Stimulated activated CD8-positive, alpha-beta memory T cell treated with anti-CD3 and anti-CD28 coated beads, Interleukin-12 subunit alpha, Interleukin-12 subunit beta, amount 100 ng/mL, for 4 hours (primary cell): Measurements from ENCODE around the gene PBLD.
"Not testable (repeated sequence)": the region's sequence is repeated elsewhere in the genome, so short reads cannot be mapped to it uniquely, and the experiment has no call there.

Source experiments
- DNase-seq: peaks from one replicate; pipeline ENCODE4 v3.0.0-alpha.2; 2020; ENCODE audit warnings: low read depth

The PBLD gene

DNA sequence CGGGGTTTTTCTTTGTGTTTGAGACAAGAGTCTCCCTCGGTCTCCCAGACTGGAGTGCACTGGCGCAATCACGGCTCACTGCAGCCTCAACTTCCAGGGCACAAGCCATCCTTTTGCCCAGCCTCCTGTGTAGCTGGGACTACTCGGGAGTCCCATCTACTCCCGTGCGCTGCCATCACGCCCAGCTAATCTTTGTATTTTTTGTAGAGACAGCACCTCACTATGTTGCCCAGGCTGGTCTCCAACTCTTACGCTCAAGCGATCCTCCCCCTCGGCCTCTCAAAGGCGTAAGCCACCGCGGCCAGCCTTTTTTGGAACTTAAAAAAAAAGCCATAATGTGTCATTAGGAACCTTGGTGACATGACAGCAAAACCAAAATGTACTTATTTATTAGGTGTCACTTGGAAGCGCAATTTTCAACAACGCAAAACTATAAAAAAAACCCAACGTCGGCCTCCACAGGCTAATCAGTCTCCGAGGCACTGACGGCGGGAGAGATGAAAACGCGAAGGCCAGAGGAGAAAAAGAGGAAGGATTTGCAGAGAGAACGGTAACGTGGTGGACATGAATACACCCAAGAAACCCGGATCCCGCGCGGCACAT lies 1.8 kb downstream of the PBLD start:
- no peak for DNase-seq

DNA sequence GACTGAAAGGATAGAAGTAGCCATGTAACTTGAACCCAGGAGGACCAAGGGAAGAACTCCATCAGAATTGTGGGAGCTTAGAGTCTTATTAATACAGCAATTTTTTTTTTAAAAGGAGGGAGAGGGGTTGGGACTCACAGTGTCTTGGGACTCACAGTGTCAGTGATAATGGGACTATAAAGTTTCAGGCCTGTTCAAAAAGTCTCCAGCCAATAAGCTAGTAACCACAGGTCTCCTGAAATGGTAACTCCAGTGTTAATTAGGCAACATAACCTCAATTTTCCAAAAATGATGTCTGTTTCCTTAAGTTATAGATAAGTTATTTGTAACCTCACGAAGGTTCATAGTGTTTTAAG lies 3.2 kb downstream of the PBLD start:
- DNase-seq = no peak

DNA sequence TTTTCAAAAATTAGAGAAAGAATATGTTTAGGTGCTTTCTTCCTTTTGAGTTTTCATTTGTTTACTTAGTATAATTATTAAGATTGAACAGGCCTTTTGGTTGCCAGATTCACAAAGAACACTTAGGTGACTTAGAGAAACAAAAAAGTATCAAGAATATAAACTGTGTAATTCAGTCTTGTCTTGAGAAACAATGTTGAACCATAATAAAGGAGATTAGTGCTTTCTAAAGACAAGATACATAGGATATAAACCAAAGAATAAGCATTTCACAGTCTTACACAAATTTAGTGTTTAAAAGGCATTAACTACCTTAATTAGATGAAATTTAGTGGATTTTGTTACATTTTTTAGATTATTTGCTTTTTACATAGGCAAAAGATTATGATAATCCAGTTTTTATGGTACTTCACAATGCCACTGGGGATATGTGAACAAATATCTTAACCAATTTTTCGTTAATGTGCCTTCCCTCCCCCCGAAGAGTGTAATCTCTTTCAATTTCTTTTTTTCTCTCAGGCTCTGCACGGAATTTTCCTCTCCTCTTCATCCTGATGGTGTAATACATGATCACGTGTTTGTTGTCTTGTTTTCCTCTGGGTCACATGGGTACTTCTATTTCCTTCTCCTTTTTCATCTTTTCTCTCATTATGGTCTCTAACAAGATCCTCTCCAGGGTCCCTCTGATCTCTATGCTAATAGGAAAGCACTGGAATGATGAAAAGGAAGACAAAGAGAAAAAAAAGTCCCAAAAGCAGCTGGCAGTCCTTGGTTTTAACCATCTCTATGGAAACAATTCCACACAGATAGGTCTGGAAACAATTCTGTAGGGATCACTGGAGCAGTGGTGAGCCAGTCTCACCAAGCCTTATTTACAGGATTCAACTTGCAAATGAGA lies 4.6 kb downstream of the PBLD start:
- DNase-seq = no peak

DNA sequence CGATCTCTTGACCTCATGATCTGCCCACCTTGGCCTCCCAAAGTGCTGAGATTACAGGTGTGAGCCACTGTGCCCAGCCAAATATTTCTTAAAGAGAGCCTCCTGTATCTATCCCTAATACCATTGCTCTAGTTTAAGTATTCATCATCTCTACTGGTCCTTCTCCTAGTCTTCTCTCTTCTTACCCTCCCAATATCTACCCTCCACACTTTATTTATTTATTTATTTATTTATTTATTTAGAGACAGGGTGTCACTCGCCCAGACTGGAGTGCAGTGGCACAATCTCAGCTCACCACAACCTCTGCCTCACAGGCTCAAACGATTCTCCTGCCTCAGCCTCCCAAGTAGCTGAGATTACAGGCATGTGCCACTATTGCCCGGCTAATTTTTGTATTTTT lies 8.3 kb downstream of the PBLD start:
- not testable (repeated sequence) for DNase-seq

DNA sequence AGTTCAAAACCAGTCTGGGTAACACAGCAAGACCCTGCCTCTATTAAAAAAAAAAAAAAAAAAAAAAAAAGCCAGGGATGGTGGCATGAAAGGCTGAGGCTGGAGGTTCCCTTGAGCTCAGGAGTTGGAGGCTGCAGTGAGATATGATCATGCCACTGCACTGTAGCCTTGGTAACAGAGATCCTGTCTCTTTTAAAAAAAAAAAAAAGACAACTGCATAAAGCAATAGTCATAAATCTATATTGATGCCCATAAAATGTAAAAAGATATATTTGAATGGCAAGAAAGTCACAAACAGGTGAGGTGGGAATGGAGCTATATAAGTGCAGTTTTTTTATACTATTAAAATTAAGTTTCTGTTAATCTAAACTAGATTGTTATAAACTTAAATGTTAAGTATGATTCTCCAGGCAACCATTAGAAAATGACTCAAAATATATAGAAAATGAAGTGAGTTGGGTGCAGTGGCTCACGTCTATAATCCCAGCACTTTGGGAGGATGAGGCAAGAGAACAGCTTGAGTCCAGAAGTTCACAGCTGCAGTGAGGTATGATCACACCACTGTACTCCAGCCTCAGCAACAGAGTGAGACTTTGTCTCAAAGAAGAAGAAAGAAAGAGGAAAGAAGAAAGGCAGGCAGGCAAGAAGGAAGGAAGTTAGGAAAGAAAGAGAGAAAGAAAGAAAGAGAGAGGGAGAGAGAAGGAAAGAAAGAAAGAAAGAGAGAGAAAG lies 14.2 kb downstream of the PBLD start:
- DNase-seq = no peak

DNA sequence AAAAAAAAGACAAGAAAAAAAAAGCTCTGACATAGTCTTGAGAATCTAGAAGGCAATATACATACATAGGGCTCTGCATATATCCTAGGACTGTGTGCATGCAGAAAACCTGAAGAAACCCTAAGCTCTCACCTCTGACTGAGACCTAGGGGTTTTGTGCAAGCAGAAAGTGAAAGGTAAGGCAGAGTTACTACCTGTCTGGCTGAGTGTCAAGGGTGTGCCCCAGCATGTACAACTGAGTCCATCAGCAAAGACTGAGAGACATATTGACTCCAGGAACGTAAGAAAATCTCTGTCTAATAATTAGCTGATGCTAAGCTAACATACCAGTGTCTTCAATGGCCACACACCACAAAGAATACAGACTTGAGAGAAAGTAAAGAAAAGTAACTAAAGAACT lies 17.1 kb downstream of the PBLD start:
- DNase-seq = no peak

DNA sequence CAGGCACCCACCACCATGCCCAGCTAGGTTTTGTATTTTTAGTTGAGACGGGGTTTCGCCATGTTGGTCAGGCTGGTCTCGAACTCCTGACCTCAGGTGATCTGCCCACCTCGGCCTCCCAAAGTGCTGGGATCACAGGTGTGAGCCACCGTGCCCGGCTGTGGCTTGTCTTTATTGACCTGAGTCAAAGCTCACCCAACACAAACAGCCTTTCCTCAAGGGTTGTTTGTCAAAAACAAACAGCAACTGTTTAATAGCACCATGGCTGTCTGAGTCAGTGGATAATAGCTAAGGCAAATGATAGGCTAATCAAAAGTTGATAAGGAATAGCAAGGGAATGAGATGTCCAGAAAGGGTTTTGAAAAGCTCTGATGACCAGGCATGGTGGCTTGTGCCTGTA lies 17.8 kb downstream of the PBLD start:
- not testable (repeated sequence) for DNase-seq

DNA sequence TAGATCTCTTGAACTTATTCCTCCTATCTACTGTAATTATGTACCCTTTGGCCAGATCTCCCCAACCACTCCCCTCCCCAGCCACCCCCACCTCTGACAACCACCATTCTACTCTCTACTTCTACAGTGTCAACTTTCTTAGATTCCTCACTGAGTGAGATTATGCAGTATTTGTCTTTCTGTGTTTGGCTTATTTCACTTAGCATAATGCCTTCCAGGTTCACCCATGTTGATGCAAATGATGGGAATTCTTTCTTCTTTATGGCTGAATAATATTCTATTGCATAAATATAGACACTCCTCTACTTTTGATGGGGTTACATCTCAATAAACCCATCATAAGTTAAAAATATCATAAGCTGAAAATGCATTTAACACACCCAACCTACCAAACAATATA lies 22.2 kb downstream of the PBLD start:
- DNase-seq = no peak

DNA sequence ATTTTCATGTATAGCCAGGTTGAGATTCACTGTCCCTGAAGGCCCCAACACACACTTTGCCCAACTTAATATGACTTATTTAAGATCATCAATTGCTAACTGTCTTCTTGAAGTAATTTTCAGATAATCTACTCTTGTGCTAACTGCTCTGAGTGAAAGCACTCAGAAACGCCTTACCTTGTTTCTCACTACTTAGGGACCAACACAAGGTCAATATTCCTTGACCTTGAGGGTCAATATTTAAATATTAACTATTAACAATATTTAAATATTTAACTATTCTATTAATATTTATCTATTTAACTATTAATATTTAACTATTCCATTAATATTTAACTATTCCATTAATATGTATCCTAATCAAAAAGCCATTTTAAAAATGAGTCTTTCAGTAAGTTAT lies 26.9 kb downstream of the PBLD start:
- no peak for DNase-seq

DNA sequence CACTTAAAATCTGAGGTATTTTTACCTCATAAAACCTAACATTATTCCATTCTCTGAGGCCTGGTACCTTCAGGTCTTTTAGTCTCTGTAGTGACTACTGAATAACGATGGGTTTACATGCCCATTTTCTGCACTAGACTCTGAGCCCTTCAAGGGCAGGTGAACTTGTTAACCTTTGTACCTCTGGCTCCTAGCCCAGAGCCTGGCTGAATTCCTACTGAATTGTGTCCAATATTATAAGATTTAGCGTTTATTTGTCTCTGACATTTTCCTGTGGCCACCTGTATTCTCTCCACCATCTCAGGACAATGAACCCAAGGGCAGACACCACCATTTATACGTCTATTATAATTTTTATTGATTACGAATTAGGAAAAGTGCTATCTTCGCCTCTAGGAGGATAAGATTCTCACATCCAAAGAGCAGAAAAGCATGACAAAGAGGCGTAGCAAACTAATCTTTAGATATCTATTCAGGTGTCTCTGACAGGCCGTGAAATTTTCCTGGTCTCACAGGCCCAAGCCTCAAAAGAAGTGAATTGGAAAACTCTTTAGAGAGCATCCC lies 28.8 kb downstream of the PBLD start:
- no peak for DNase-seq

DNA sequence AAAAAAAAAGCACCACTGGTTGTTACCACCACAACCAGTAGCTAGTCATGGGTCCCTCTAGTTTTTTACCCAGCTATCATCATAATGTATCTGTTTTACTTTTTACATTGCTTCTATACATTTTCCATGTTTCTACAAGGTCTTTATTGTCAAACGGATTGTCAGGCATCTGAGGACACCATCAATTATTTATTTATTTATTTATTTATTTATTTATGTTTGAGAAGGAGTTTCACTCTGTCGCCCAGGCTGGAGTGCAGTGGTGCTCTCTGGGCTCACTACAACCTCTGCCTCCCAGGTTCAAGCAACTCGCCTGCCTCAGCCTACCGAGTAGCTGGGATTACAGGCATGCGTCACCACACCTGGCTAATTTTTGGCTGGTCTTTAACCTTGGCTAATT lies 29.9 kb downstream of the PBLD start:
- DNase-seq = no peak

DNA sequence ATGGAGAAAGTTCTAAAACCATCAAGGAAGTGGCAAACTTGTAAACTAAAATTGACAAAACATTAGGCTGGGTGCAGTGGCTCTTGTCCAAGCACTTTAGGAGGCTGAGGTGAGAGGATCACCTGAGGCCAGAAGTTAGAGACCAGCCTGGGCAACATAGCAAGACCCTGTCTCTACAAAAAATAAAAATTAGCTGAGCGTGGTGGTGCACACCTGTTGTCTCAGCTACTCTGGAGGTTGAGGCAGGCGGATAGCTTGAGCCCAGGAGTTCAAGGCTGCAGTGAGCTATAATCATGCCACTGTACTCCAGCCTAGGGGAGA lies 30.3 kb downstream of the PBLD start:
- DNase-seq = no peak

DNA sequence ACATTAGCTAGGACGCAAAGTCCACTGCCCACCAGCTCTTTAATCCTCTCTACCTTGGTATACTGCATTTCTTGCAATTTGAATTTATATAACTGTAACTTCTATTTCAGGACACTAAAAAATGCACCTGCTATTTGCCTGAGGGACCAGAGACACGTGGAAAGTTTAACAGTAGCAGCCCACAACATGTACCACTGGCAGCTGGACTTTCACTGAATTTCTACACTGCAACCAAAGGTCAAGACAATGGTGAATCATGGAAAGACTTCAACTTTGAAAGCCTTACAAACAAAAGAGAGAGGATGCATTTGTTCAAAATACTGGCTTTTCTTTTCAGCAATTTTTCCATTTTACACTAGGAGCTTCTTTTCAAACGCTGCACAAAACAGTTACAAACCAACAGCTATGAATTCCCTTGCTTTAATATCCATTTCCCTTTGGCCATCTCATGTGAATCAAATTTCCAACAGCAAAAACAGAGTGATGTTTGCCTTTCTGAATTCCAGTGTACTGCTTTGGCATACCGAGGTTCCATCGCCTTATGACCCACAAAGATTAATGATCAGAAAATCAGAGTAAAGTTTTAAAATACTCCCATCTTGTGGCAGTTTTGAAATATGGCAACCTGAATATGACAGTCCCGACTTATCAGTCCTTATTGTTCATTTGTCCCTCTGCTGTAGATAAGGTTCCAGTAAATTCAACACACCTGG lies 30.8 kb downstream of the PBLD start:
- DNase-seq = no peak

DNA sequence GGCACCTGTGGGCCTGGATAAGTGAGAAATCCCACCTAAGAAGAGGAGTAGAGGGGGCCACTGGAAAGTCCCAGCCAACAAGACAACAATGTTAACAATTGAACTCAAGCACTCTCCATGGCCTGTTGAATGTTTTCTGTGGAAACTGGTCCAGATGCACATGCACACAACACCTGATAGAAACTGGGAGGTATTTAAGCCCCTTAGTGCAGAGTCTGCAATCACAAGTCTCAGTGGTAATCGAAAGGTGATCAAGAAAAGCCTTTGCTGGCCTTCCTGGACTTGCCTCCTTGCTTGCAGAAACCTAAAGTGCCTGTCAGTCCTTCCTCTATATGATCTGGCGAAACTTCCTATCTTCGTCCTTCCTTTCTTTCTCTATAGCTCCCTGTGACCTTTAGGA lies 31.4 kb downstream of the PBLD start:
- DNase-seq = no peak

DNA sequence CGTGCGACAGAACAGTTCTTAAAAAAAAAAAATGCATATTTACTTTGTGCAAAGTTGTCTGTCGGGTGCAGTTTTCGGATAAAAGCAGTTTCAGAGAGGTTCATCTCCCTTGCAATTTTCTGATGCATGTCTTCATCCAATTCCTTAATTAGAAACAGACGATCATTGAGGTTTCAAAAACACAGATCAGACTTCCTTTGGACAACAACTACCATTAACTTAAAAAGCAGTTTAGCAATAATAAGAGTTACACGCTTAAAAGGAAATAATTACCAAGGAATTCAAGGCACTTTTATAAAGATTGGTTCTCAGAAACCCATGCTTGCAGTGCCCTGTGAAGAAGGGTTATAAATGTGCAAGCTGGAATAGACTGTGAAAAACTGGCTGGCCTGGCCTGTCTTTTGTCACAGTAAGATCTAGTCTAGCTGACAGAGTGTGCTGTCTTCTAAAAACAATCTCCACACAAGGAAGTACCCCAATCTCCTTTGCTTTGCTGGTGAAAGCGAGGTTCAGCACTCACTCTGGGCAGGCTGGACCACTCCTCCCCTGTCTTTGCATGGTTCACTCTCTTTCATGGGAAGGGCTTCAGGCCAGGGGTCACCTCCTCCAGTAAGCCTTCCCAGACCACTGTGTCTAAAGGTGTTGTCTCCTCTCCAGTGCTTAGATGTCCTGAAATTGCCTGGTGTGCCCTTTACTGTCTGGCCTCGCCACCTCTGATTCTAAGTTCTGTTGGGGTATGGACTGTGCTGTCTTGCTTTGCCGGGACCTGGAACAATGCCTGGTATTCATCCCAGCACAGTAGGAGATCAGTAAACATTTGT lies 35.7 kb downstream of the PBLD start:
- no peak for DNase-seq

DNA sequence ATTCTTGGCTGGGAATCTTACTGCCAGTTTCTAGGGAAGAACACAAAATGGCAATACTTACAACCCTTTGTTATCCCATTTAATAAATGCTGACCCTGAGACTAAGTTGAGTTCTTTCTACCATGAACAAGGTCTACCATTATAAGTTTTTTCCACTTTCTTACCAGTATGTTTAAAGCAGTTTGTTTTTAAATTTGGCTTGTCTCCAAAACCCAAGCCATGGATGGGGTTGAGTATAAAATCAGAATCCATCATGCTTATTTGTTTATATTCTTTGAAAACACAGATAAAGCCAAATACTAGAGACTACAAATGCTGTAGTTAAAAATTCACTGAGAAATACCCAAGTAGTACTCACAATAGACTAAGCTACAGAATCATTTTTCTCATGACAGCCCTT lies 42.0 kb downstream of the PBLD start:
- DNase-seq = no peak

DNA sequence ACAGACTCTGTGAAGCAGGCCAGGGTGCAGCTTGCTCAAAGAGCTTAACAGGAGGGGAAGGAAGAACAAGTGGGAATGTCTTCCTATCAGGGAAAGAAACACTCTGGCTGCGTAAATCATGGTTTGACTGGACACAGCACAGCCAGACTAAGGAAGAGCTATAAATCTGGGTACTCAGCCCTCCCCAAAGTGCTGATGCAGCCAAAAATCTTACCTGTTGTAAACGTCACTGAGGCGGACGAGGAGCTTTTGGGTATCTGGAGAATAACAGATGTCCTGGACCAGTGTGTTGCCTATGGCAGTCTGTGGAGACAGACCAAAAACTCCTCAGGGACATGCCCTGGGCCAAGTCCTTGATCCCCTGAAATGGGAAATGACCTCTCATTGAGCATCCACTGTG lies 44.0 kb downstream of the PBLD start:
- no peak for DNase-seq

DNA sequence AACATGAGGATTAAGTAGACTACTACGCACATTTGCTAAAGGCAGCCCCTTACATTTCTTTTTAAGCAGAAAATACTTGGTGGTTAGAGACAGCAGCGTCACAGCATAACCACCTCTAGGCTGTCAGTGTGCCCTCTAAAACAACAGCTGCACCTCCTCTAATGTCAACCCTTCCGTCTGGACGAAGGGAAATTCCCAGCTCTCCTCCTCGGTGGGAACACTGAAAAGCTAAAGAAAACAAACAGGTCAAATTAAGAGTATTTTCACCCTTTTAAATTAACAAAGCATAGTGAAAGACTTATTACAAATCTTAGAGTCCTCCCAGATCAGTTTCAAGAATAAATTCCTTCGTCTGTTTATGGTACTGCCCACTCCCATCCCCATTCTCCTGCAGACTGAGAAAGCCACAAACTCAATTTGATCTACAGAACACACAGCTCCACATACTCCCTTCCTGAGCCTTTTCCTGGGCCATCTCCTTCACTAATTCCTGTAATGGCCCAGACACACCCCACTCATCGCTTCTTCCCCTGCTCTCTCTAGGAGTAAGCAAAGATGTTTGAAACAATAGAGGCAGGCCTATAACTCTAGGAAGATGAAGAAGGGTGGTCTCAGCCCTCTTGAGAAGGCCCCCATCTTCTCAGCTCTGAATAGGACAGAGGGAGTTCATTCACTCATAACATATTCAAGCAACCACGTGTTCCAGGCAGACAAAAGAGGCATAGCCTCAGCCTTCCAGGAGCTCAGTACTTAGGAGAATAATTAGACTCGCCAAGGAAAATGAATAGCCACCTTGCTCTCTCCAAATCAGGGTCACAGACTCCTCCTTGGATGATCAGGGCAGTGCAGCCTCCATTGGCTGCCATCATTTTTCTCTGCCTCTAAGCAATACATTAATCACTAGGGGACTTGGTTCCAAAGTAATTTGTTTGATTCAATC lies 48.4 kb downstream of the PBLD start:
- DNase-seq = no peak

DNA sequence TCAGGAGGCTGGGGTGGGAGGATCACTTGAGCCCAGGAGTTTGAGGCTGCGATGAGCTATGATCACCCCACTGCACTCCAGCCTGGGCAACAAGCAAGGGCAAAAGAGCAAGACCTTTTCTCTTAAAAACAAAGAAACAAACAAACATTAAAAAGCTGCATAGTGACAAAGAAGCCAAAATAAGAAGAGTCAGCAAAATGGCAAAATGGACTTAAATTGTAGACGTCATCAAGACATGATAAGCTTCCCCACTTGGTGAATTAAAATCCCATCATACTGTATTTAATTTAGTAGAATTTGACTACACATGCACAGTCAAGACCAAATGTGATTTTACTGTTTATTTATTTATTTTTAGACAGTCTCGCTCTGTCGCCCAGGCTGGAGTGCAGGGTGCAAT lies 52.0 kb downstream of the PBLD start:
- no peak for DNase-seq
